H1 (cell line): ENCODE data around the gene ADAMTS4. TPM values are rescaled to one million over a fixed set of nuclear protein-coding genes. Genes with fewer than 3 reads are reported as not detected.

ENCODE experiments used
- CTCF ChIA-PET: fragments of 300-600 bp; sonication (Branson Sonifier 250); formaldehyde crosslinking; loops from one replicate; lab custom pipeline; 2021; ENCODE audit not compliant: partially characterized antibody; lab: Charles Lee
- POLR2A ChIA-PET: fragments of 300-600 bp; sonication (Branson Sonifier 250); formaldehyde crosslinking; loops from one replicate; lab custom pipeline; 2021; ENCODE audit warnings: inconsistent platforms; ENCODE audit not compliant: partially characterized antibody; lab: Charles Lee
- DNase-seq, 2 experiments: peaks; one replicate each; pipeline versions ENCODE4 v3.0.0 to v3.0.0-alpha.2; 2010 to 2022; ENCODE audit warnings: low spot score in 2 of 2, low read depth in 1 of 2, mixed read lengths in 1 of 2
- FAIRE-seq: peaks from 2 replicates; lab custom pipeline; 2011; peaks lifted over from hg19 to GRCh38; lab: Jason Lieb, UNC
- H2AFZ ChIP-seq: 2 replicates; pipeline ENCODE4 v1.8.1; 2012; ENCODE audit warnings: low read length, inconsistent platforms
- H2AK5ac ChIP-seq: 2 replicates; pipeline ENCODE4 v1.6.1; 2013; ENCODE audit warnings: low read depth, low read length
- H2BK120ac ChIP-seq: replicated peaks from 2 replicates; pipeline ENCODE3; 2013; ENCODE audit warnings: low read depth, low read length, inconsistent platforms
- H2BK12ac ChIP-seq: 2 replicates; pipeline ENCODE4 v1.6.1; 2013; ENCODE audit warnings: low read depth, low read length
- H2BK15ac ChIP-seq: 2 replicates; pipeline ENCODE4 v1.6.1; 2013; ENCODE audit warnings: low read length
- H2BK20ac ChIP-seq: 2 replicates; pipeline ENCODE4 v1.6.1; 2013; ENCODE audit warnings: low read length
- H2BK5ac ChIP-seq: 2 replicates; pipeline ENCODE4 v1.6.1; 2013; ENCODE audit warnings: low read depth, low read length
- H3K14ac ChIP-seq: 2 replicates; pipeline ENCODE4 v1.6.1; 2013; ENCODE audit warnings: inconsistent platforms; ENCODE audit not compliant: insufficient read length
- H3K18ac ChIP-seq: 2 replicates; pipeline ENCODE4 v1.6.1; 2013; ENCODE audit warnings: low read length; ENCODE audit errors: extremely low read depth
- H3K23ac ChIP-seq: 2 replicates; pipeline ENCODE4 v1.6.1; 2013; ENCODE audit warnings: inconsistent platforms; ENCODE audit not compliant: insufficient read length
- H3K23me2 ChIP-seq: 2 replicates; pipeline ENCODE4 v1.6.1; 2013; ENCODE audit warnings: low read depth, low read length
- H3K27ac ChIP-seq: 2 replicates; pipeline ENCODE4 v1.6.1; 2011; ENCODE audit warnings: low read depth, low read length, inconsistent platforms
- H3K27me3 ChIP-seq, 4 experiments: replicated peaks in 1 of 4; 1 replicate in 1 of 4; 2 replicates in 3 of 4; pipeline versions ENCODE4 v1.6.1 to v1.8.1; 2011 to 2013; ENCODE audit warnings: low read length in 3 of 4, mild to moderate bottlenecking in 3 of 4, inconsistent platforms in 2 of 4, mixed read lengths in 2 of 4, moderate library complexity in 1 of 4; ENCODE audit not compliant: control insufficient read depth in 3 of 4, insufficient read depth in 3 of 4; ENCODE audit errors: extremely low read depth in 1 of 4
- H3K36me3 ChIP-seq, 4 experiments: 2 replicates each; pipeline versions ENCODE4 v1.6.1 to v1.8.1; 2011 to 2013; ENCODE audit warnings: mild to moderate bottlenecking in 4 of 4, low read length in 3 of 4, moderate library complexity in 2 of 4, control low read depth in 1 of 4, inconsistent platforms in 1 of 4; ENCODE audit not compliant: insufficient read depth in 4 of 4, control insufficient read depth in 2 of 4
- H3K4ac ChIP-seq: replicated peaks from 2 replicates; pipeline ENCODE3; 2013; ENCODE audit warnings: low read length, low read depth, mixed read lengths, inconsistent platforms; ENCODE audit not compliant: insufficient read length
- H3K4me1 ChIP-seq, 4 experiments: replicated peaks in 1 of 4; 1 replicate in 1 of 4; 2 replicates in 3 of 4; pipeline versions ENCODE4 v1.6.1 to v1.8.1; 2011 to 2013; ENCODE audit warnings: low read length in 3 of 4, inconsistent platforms in 2 of 4, mixed read lengths in 1 of 4; ENCODE audit not compliant: insufficient read depth in 4 of 4, control insufficient read depth in 3 of 4
- H3K4me2 ChIP-seq, 2 experiments: 2 replicates each; pipeline versions ENCODE4 v1.6.1 to v1.8.1; 2011 to 2013; ENCODE audit warnings: low read depth in 2 of 2, low read length in 2 of 2, control low read depth in 1 of 2, inconsistent platforms in 1 of 2, mild to moderate bottlenecking in 1 of 2; ENCODE audit not compliant: insufficient read depth in 1 of 2
- H3K4me3 ChIP-seq, 4 experiments: fragments of 200-600, 300-600 bp in 1 of 4; sonication (generic), shearing (Covaris generic), sonication (Bioruptor Twin) in 1 of 4; 2 replicates each; pipeline versions ENCODE4 v1.5.1 to v1.8.1; 2011 to 2016; ENCODE audit warnings: low read length in 4 of 4, low read depth in 3 of 4, control low read depth in 2 of 4, inconsistent platforms in 2 of 4, mild to moderate bottlenecking in 2 of 4, mixed read lengths in 1 of 4, moderate library complexity in 1 of 4; ENCODE audit not compliant: insufficient read depth in 2 of 4; ENCODE audit errors: extremely low read depth in 1 of 4
- H3K56ac ChIP-seq: replicated peaks from 2 replicates; pipeline ENCODE3; 2013; ENCODE audit warnings: low read depth, mild to moderate bottlenecking, mixed read lengths, low read length, inconsistent platforms; ENCODE audit not compliant: insufficient read length
- H3K79me1 ChIP-seq: 2 replicates; pipeline ENCODE4 v1.6.1; 2013; ENCODE audit warnings: low read depth, low read length, control low read depth
- H3K79me2 ChIP-seq, 2 experiments: 2 replicates each; pipeline versions ENCODE4 v1.6.1 to v1.8.1; 2012 to 2013; ENCODE audit warnings: low read length in 2 of 2, mild to moderate bottlenecking in 2 of 2, inconsistent platforms in 1 of 2; ENCODE audit not compliant: insufficient read depth in 2 of 2, control insufficient read depth in 1 of 2
- H3K9ac ChIP-seq, 4 experiments: replicated peaks in 1 of 4; 1 replicate in 1 of 4; 2 replicates in 3 of 4; pipeline versions ENCODE4 v1.6.1 to v1.8.1; 2011 to 2013; ENCODE audit warnings: low read depth in 3 of 4, low read length in 3 of 4, control low read depth in 2 of 4, mild to moderate bottlenecking in 2 of 4, moderate library complexity in 2 of 4, inconsistent platforms in 1 of 4; ENCODE audit errors: extremely low read depth in 1 of 4
- H3K9me3 ChIP-seq, 2 experiments: 2 replicates each; pipeline versions ENCODE4 v1.6.1 to v1.8.1; 2012 to 2013; ENCODE audit warnings: mild to moderate bottlenecking in 2 of 2, moderate library complexity in 2 of 2, control low read depth in 1 of 2, inconsistent platforms in 1 of 2, low read depth in 1 of 2, low read length in 1 of 2, mixed read lengths in 1 of 2; ENCODE audit not compliant: insufficient read depth in 2 of 2
- H4K20me1 ChIP-seq, 2 experiments: replicated peaks in 1 of 2; 2 replicates each; pipeline versions ENCODE3 to v1.8.1; 2011 to 2013; ENCODE audit warnings: inconsistent platforms in 2 of 2, low read length in 2 of 2, mild to moderate bottlenecking in 1 of 2; ENCODE audit not compliant: insufficient read depth in 2 of 2, control insufficient read depth in 1 of 2
- H4K5ac ChIP-seq: 2 replicates; pipeline ENCODE4 v1.6.1; 2013; ENCODE audit warnings: low read length, low read depth, mixed read lengths, inconsistent platforms; ENCODE audit not compliant: insufficient read length
- H4K8ac ChIP-seq: 2 replicates; pipeline ENCODE4 v1.8.0; 2013; ENCODE audit warnings: mild to moderate bottlenecking, moderate library complexity, low read length, inconsistent platforms; ENCODE audit not compliant: insufficient read depth; ENCODE audit errors: extremely low read depth
- H4K91ac ChIP-seq: replicated peaks from 2 replicates; pipeline ENCODE3; 2013; ENCODE audit warnings: low read length, mixed read lengths, inconsistent platforms; ENCODE audit not compliant: insufficient read length
- BCL11A ChIP-seq, 2 experiments: IDR thresholded peaks; one replicate each; pipeline ENCODE4 v1.6.1; 2011; ENCODE audit warnings: low read depth in 2 of 2, low read length in 2 of 2, mild to moderate bottlenecking in 2 of 2
- KDM5A ChIP-seq: fragments of 200-600 bp; IDR thresholded peaks from 2 replicates; pipeline ENCODE4 v1.7.1; 2012; ENCODE audit warnings: mild to moderate bottlenecking, low read length, inconsistent platforms, mixed read lengths
- POLR2A ChIP-seq, 2 experiments: IDR thresholded peaks; 1 replicate in 1 of 2; 2 replicates in 1 of 2; pipeline ENCODE4 v1.6.1; 2011; ENCODE audit warnings: low read depth in 2 of 2, low read length in 2 of 2, mild to moderate bottlenecking in 2 of 2; ENCODE audit errors: control extremely low read depth in 1 of 2
- TBP ChIP-seq: IDR thresholded peaks from 2 replicates; pipeline ENCODE4 v1.6.1; 2011; ENCODE audit warnings: low read depth, low read length, improper control_type of control experiment
- WGBS, 2 experiments: shearing (Covaris generic) in 1 of 2; methylation state at CpG; one replicate each; pipeline versions ENCODE4 v1.1.6 to v1.1.7; 2013 to 2015; ENCODE audit warnings: low lambda C conversion rate in 2 of 2, mixed read lengths in 2 of 2, inconsistent platforms in 1 of 2, low coverage in 1 of 2, missing lambda C conversion rate in 1 of 2; ENCODE audit not compliant: insufficient replicate concordance in 2 of 2, insufficient coverage in 1 of 2, insufficient read length in 1 of 2; ENCODE audit errors: extremely low coverage in 1 of 2, missing lambda C conversion rate in 1 of 2; 5-methylcytosine and 5-hydroxymethylcytosine counted together
- long read RNA-seq, 2 experiments: library from RNA in 1 of 2; library from capped mRNA in 1 of 2; stranded (forward); transcript quantifications; one replicate each; pipeline ENCODE4 v2.0.0, GENCODE V29; 2021; ENCODE audit warnings: inconsistent platforms in 1 of 2
- polyA minus RNA-seq, 3 experiments: library from RNA; depleted of rRNA, polyadenylated mRNA; stranded (reverse); fragments of >200 nt; gene quantifications; 1 replicate in 2 of 3; 2 replicates in 1 of 3; pipeline ENCODE4 v1.2.3, GENCODE V29; 2011
- polyA plus RNA-seq, 7 experiments: library from polyadenylated mRNA; depleted of rRNA in 3 of 7; stranded (reverse) in 5 of 7; unstranded in 2 of 7; fragments of >200 nt in 5 of 7; fragments of 200-250 nt in 2 of 7; gene quantifications; 1 replicate in 5 of 7; 2 replicates in 1 of 7; 4 replicates in 1 of 7; pipeline versions ENCODE4 v1.2.1 to v1.2.3, GENCODE V29; 2011 to 2013; ENCODE audit warnings: missing spikeins in 2 of 7, mixed read lengths in 2 of 7
- total RNA-seq: library from RNA; stranded (reverse); fragmentation: NEBNext Ultra II Directional; extraction: Animal tissue kit (Norgen Biotek cat#: 25700); gene quantifications from 2 replicates; pipeline ENCODE4 v1.2.1, GENCODE V29; 2021
- TF ChIP-seq, protein P1 (sequence below): IDR thresholded peaks from 2 replicates; pipeline ENCODE4 v1.6.1; 2012; ENCODE audit warnings: inconsistent platforms

Gene ADAMTS4, protein sequence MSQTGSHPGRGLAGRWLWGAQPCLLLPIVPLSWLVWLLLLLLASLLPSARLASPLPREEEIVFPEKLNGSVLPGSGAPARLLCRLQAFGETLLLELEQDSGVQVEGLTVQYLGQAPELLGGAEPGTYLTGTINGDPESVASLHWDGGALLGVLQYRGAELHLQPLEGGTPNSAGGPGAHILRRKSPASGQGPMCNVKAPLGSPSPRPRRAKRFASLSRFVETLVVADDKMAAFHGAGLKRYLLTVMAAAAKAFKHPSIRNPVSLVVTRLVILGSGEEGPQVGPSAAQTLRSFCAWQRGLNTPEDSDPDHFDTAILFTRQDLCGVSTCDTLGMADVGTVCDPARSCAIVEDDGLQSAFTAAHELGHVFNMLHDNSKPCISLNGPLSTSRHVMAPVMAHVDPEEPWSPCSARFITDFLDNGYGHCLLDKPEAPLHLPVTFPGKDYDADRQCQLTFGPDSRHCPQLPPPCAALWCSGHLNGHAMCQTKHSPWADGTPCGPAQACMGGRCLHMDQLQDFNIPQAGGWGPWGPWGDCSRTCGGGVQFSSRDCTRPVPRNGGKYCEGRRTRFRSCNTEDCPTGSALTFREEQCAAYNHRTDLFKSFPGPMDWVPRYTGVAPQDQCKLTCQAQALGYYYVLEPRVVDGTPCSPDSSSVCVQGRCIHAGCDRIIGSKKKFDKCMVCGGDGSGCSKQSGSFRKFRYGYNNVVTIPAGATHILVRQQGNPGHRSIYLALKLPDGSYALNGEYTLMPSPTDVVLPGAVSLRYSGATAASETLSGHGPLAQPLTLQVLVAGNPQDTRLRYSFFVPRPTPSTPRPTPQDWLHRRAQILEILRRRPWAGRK
- total RNA-seq (7.2 and 12.4 TPM in 2 replicates), polyA plus RNA-seq (2011; rRNA removed) (4.6 and 6.4 TPM in 2 replicates), polyA minus RNA-seq (2011; rRNA and poly(A)+ RNA removed) (9.9 and 12.8 TPM in 2 replicates)
- polyA plus RNA-seq (2011; cell fraction: cytosol; rRNA removed), result 3.8 TPM
- polyA plus RNA-seq (2011; cell fraction: nucleus; rRNA removed), result 8.8 TPM
- 6.1 to 7.9 TPM (median 6.5 TPM) in 4 replicates for polyA plus RNA-seq (2012, experiment 1 of 2)
- 3.1 TPM for polyA plus RNA-seq (2012, experiment 2 of 2)
- polyA plus RNA-seq (2013, experiment 1 of 2), result 5.4 TPM
- polyA plus RNA-seq (2013, experiment 2 of 2), result 4.8 TPM
- 11.0 TPM for polyA minus RNA-seq (2011; cell fraction: cytosol; rRNA and poly(A)+ RNA removed)
- 15.4 TPM for polyA minus RNA-seq (2011; cell fraction: nucleus; rRNA and poly(A)+ RNA removed)
- long read RNA-seq, experiment 1, full-length matches to known transcripts, result 2 of 4 reads
- long read RNA-seq, experiment 1, partial matches to known transcripts, result 1 of 4 reads
- long read RNA-seq, experiment 1, other reads (novel, unspliced or antisense), result 1 of 4 reads
- long read RNA-seq, experiment 2, result 0 reads

DNA sequence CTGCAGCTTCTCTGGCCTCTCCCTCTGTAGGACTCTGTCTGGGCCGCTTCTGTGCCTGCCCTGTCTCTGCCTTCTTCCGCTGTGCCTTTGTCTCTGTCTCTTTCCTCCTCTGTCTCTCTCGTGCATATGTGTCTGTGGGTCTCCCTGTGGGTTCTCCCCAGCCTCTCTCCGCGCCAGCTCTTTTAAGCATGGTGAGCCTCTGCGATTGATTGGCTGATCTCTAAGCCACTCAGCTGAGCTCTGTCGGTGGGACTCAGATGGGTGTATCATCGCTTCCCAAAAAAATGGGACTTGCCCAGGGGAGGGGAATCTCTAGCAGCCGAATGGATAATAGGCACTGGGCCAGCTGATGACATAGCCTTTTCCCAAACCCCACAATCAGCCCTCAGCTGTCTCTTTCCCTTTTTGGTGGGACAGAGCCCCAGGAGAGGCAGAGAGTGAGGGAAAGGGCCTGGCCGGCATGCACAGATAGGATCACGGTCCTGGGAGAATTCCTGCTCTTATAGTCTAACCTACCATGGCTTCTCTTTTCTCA, at the start of gene ADAMTS4:
TSS of gene ADAMTS4 (minus strand) at position 158 of the 535 bp plus-strand sequence. CDS start 427 bp downstream, outside the sequence.
- H3K4me3 ChIP-seq, result peak within 1 kb of the TSS; percentile 13 to 51 (median 44); a peak in 7 of 8 replicates
- peak within 1 kb of the TSS; percentile 49 for H4K5ac ChIP-seq
- 53% methylated on average over 11 of the region's 11 CpGs; no CpG with 5 or more reads in 1 of the 2 experiments for WGBS, 2 experiments
- no peaks in the 10 kb centered on the region for H4K20me1 ChIP-seq
- peak within 1 kb of the TSS; percentile 71 for H2BK120ac ChIP-seq
- peaks cover 0 to 14% of the 10 kb centered on the region in 2 experiments; a peak in 2 of 4 replicates for H3K79me2 ChIP-seq
- peak within 1 kb of the TSS; percentile 91 for H4K91ac ChIP-seq
- peak within 1 kb of the TSS; percentile 55 for H3K4ac ChIP-seq
- peak within 1 kb of the TSS; percentile 75 for H2BK5ac ChIP-seq
- CTCF ChIA-PET, result interaction anchor here (0.7 to 17.6 kb wide), 15 partner anchors 12 to 183 kb away, joined by 3 to 427 read pairs (median 4); partner anchors contain the start of genes APOA2, B4GALT3, FCER1G and PCP4L1
- H3K4me1 ChIP-seq, result peaks cover 23 to 54% (median 48%) of the 10 kb centered on the region in 4 experiments
- no peaks in the 10 kb centered on the region for H3K27me3 ChIP-seq
- peak within 1 kb of the TSS; percentile 94; the same call in 1 of the 2 replicates for H3K27ac ChIP-seq
- H2AK5ac ChIP-seq, result peak within 1 kb of the TSS; percentile 89
- peak within 1 kb of the TSS; percentile 82; the same call in 1 of the 2 replicates for H2BK20ac ChIP-seq
- H3K36me3 ChIP-seq, result peaks cover 2 to 9% (median 3%) of the 10 kb centered on the region in 4 experiments; a peak in 5 of 8 replicates
- POLR2A ChIA-PET, result interaction anchor here (1.0 to 3.0 kb wide), 16 partner anchors 10 to 212 kb away, joined by 3 to 13 read pairs (median 4); partner anchors contain the start of genes APOA2, B4GALT3, DEDD and PPOX
- H4K8ac ChIP-seq, result peak within 1 kb of the TSS; percentile 22; the same call in 1 of the 2 replicates
- no peak within 1 kb of the TSS for H2AFZ ChIP-seq
- no peak within 1 kb of the TSS for H3K23ac ChIP-seq
- H3K23me2 ChIP-seq, result peaks cover 13% of the 10 kb centered on the region
- H2BK12ac ChIP-seq, result peak within 1 kb of the TSS; percentile 86
- DNase-seq, result peak in 1 of 2 experiments; percentile 70
- peak within 1 kb of the TSS; percentile 43 for H3K56ac ChIP-seq
- peak within 1 kb of the TSS; percentile 95 for H3K18ac ChIP-seq
- H3K79me1 ChIP-seq, result peaks cover 9% of the 10 kb centered on the region; the same call in 1 of the 2 replicates
- no peak for FAIRE-seq
- H3K9ac ChIP-seq, result peak within 1 kb of the TSS in 2 of 4 experiments; percentile 31 to 47; a peak in 5 of 7 replicates
- no peak within 1 kb of the TSS for H3K14ac ChIP-seq
- H3K4me2 ChIP-seq, result peak within 1 kb of the TSS; percentile 67 to 80
- peak within 1 kb of the TSS; percentile 97 for H2BK15ac ChIP-seq
- H3K9me3 ChIP-seq, result no peaks in the 10 kb centered on the region
- TF ChIP-seq POLR2A (IDR thresholded peaks at IDR 0.05; ENCODE audit: control extremely low read depth in 1 of 2, low read depth in 2 of 2, low read length in 2 of 2) (peak in 1 of 2 experiments; percentile 81; a peak in 2 of 3 replicates), KDM5A (no peak), TBP (peak; percentile 81), BCL11A (IDR thresholded peaks at IDR 0.05; ENCODE audit: low read depth in 2 of 2, low read length in 2 of 2) (no peak)
- TF ChIP-seq, protein P1, sequence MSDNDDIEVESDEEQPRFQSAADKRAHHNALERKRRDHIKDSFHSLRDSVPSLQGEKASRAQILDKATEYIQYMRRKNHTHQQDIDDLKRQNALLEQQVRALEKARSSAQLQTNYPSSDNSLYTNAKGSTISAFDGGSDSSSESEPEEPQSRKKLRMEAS, result no peak; the same call in 1 of the 2 replicates
